GM12801 (cell line): Measurements from ENCODE around the gene GDF9.

ENCODE experiments used
- CTCF ChIP-seq: IDR thresholded peaks from one replicate; pipeline ENCODE4 v1.5.1; 2011; ENCODE audit warnings: control low read depth; ENCODE audit not compliant: insufficient read length; ENCODE audit errors: extremely low read depth

GDF9 gene

GRCh38 chr5:132884548-132884947 is 18.3 kb upstream of the GDF9 start:
- no peak for TF ChIP-seq CTCF

- TF ChIP-seq CTCF: no peak
These were observed 17.1 kb upstream of the GDF9 start for GRCh38 chr5:132883261-132883834.

- no peak for TF ChIP-seq CTCF
These were observed 11.7 kb upstream of the GDF9 start for GRCh38 chr5:132877938-132878337.

GRCh38 chr5:132877466-132877865 is 11.2 kb upstream of the GDF9 start:
- no peak for TF ChIP-seq CTCF

- no peak for TF ChIP-seq CTCF
These were observed 9.9 kb upstream of the GDF9 start for GRCh38 chr5:132876020-132876759.

- no peak for TF ChIP-seq CTCF
These were observed 7.6 kb upstream of the GDF9 start for GRCh38 chr5:132873930-132874271.

GRCh38 chr5:132873119-132873929 is 7.1 kb upstream of the GDF9 start, which contains the start of gene LEAP2:
Gene LEAP2 (plus strand): TSS chr5:132873668. CDS start chr5:132873695, 27 bp downstream.
- TF ChIP-seq CTCF: no peak
